ENCODE data around the gene SAP25.
"Not testable (repeated sequence)": the region's sequence is repeated elsewhere in the genome, so short reads cannot be mapped to it uniquely, and the experiment has no call there.

Gene SAP25

GRCh38 chr7:100556541-100556940, 17.2 kb downstream of the SAP25 start:
- no peak for DNase-seq

- no peak for DNase-seq
Observed at GRCh38 chr7:100555701-100556100, 18.0 kb downstream of the SAP25 start.

- no peak for DNase-seq
Observed at GRCh38 chr7:100553032-100553431, 20.7 kb downstream of the SAP25 start.

GRCh38 chr7:100552532-100552931, 21.2 kb downstream of the SAP25 start:
- DNase-seq: no peak

- not testable (repeated sequence) for DNase-seq
Observed at GRCh38 chr7:100548446-100548845, 25.3 kb downstream of the SAP25 start.

- no peak for DNase-seq
Observed at GRCh38 chr7:100547872-100548271, 25.8 kb downstream of the SAP25 start.

GRCh38 chr7:100546926-100547800, 26.5 kb downstream of the SAP25 start:
- no peak for DNase-seq

GRCh38 chr7:100546129-100546925, 27.4 kb downstream of the SAP25 start:
- DNase-seq: no peak

- DNase-seq: no peak
Observed at GRCh38 chr7:100545360-100546128, 28.2 kb downstream of the SAP25 start.

GRCh38 chr7:100544967-100545359, 28.7 kb downstream of the SAP25 start:
- no peak for DNase-seq

GRCh38 chr7:100544386-100544785, 29.3 kb downstream of the SAP25 start:
- no peak for DNase-seq

- DNase-seq: no peak
Observed at GRCh38 chr7:100543586-100543985, 30.1 kb downstream of the SAP25 start.

- DNase-seq: not testable (repeated sequence)
Observed at GRCh38 chr7:100541309-100541708, 32.4 kb downstream of the SAP25 start.

GRCh38 chr7:100540073-100540723, 33.5 kb downstream of the SAP25 start:
- no peak for DNase-seq

GRCh38 chr7:100539436-100540006, 34.2 kb downstream of the SAP25 start:
- no peak for DNase-seq

- peak; percentile 100 for DNase-seq
Observed at GRCh38 chr7:100538654-100539435, 34.9 kb downstream of the SAP25 start, which contains the start of gene AGFG2. Gene AGFG2, plus strand, starts transcription at chr7:100539203. Its CDS starts 144 bp downstream, at chr7:100539347.

- no peak for DNase-seq
Observed at GRCh38 chr7:100538348-100538653, 35.4 kb downstream of the SAP25 start.

GRCh38 chr7:100536695-100537094, 37.0 kb downstream of the SAP25 start:
- not testable (repeated sequence) for DNase-seq

GRCh38 chr7:100535982-100536381, 37.7 kb downstream of the SAP25 start:
- DNase-seq: not testable (repeated sequence)

GRCh38 chr7:100532165-100533022, 41.3 kb downstream of the SAP25 start:
- no peak for DNase-seq
